Naive B cell (primary cell): Measurements from ENCODE around the gene CAMK4. TPM values are rescaled to one million over a fixed set of nuclear protein-coding genes. Genes with fewer than 3 reads are reported as not detected.

Experiments used
- ATAC-seq, 2 donors: fragments of 150-1000 bp; cut with Tn5 transposase; 2 replicates each; pipeline ENCODE4 v1.10.0; 2021; ENCODE audit warnings: low read depth in 2 of 2, mild to moderate bottlenecking in 2 of 2, moderate library complexity in 2 of 2
- DNase-seq: peaks from one replicate; pipeline ENCODE4 v3.0.0; 2022
- H3K27ac Mint-ChIP-seq, 6 donors: one replicate each; pipeline ENCODE4 v1.8.0; 2020 to 2022; ENCODE audit warnings: mild to moderate bottlenecking in 6 of 6, mixed read lengths in 6 of 6, moderate library complexity in 5 of 6, inconsistent platforms in 2 of 6
- H3K27me3 Mint-ChIP-seq, 3 donors: one replicate each; pipeline ENCODE4 v1.8.0; 2021 to 2022; ENCODE audit warnings: mixed read lengths in 3 of 3, mild to moderate bottlenecking in 1 of 3
- H3K36me3 Mint-ChIP-seq, 2 donors: one replicate each; pipeline ENCODE4 v1.8.0; 2020 to 2022; ENCODE audit warnings: mixed read lengths in 2 of 2, inconsistent platforms in 1 of 2, mild to moderate bottlenecking in 1 of 2
- H3K4me1 Mint-ChIP-seq, 3 donors: one replicate each; pipeline ENCODE4 v1.8.0; 2020 to 2022; ENCODE audit warnings: mixed read lengths in 3 of 3, inconsistent platforms in 1 of 3, mild to moderate bottlenecking in 1 of 3, moderate library complexity in 1 of 3
- H3K4me3 Mint-ChIP-seq, 8 donors: one replicate each; pipeline ENCODE4 v1.8.0; 2020 to 2022; ENCODE audit warnings: mild to moderate bottlenecking in 8 of 8, mixed read lengths in 8 of 8, moderate library complexity in 8 of 8, inconsistent platforms in 2 of 8
- H3K9me3 Mint-ChIP-seq, 7 donors: one replicate each; pipeline ENCODE4 v1.8.0; 2020 to 2022; ENCODE audit warnings: mixed read lengths in 7 of 7, mild to moderate bottlenecking in 5 of 7, inconsistent platforms in 2 of 7, moderate library complexity in 1 of 7
- polyA plus RNA-seq, 6 donors: library from polyadenylated mRNA; unstranded; fragments of 300-500 nt; fragmentation: Illumina TruSeq; gene quantifications; one replicate each; pipeline ENCODE4 v1.2.3, GENCODE V29; 2021; ENCODE audit warnings: low read depth in 6 of 6

CAMK4 gene
- polyA plus RNA-seq, result under 1 TPM; 0.13 to 0.97 (median 0.59) TPM

GRCh38 chr5:111223787-111224560 lies at the start of gene CAMK4:
CAMK4 (plus strand) TSS chr5:111224384; CDS start chr5:111224484, 100 bp downstream.
- Mint-ChIP-seq H3K4me1 (peaks cover 12 to 20% (median 14%) of the 10 kb centered on the region in 3 donors), H3K9me3 (peaks cover 0 to 2% (median 0%) of the 10 kb centered on the region in 7 donors), H3K27ac (peak within 1 kb of the TSS in 3 of 6 donors; percentile 34 to 66 (median 44)), H3K36me3 (no peaks in the 10 kb centered on the region), H3K4me3 (peak within 1 kb of the TSS; percentile 58 to 91 (median 86)), H3K27me3 (peaks cover 27 to 54% (median 45%) of the 10 kb centered on the region in 3 donors)
- DNase-seq, result peak; percentile 59
- ATAC-seq, result peak; percentile 84 to 86

GRCh38 chr5:111183064-111183463 lies 41.1 kb upstream of the CAMK4 start:
- H3K9me3 Mint-ChIP-seq, result peaks cover 0 to 2% (median 0%) of the 10 kb centered on the region in 7 donors
- H3K36me3 Mint-ChIP-seq, result no peaks in the 10 kb centered on the region

GRCh38 chr5:111187079-111187478 lies 37.1 kb upstream of the CAMK4 start:
- no peak for DNase-seq
- Mint-ChIP-seq H3K9me3 (no peaks in the 10 kb centered on the region), H3K4me1 (no peaks in the 10 kb centered on the region), H3K27me3 (peaks cover 15 to 25% (median 19%) of the 10 kb centered on the region in 3 donors), H3K4me3 (no peak overlapping the region), H3K27ac (no peak overlapping the region), H3K36me3 (no peaks in the 10 kb centered on the region)
- ATAC-seq, result no peak

More at GRCh38 chr5:111183064-111183463, 41.1 kb upstream of the CAMK4 start:
- ATAC-seq (no peak), DNase-seq (no peak)
- H3K4me3 Mint-ChIP-seq, result no peak overlapping the region
- H3K4me1 Mint-ChIP-seq, result no peaks in the 10 kb centered on the region
- peak overlapping the region in 1 of 6 donors; percentile 52 for H3K27ac Mint-ChIP-seq
- H3K27me3 Mint-ChIP-seq, result peaks cover 8 to 26% (median 12%) of the 10 kb centered on the region in 3 donors

- Mint-ChIP-seq H3K27me3 (peaks cover 18 to 34% (median 21%) of the 10 kb centered on the region in 3 donors), H3K9me3 (peaks cover 0 to 2% (median 0%) of the 10 kb centered on the region in 7 donors), H3K27ac (no peak overlapping the region), H3K36me3 (no peaks in the 10 kb centered on the region), H3K4me1 (no peaks in the 10 kb centered on the region), H3K4me3 (no peak overlapping the region)
- no peak for ATAC-seq
- no peak for DNase-seq
Observed at GRCh38 chr5:111194053-111194452, 30.1 kb upstream of the CAMK4 start.

- ATAC-seq, result no peak
- peaks cover 0 to 2% (median 0%) of the 10 kb centered on the region in 7 donors for H3K9me3 Mint-ChIP-seq
- H3K27me3 Mint-ChIP-seq, result peaks cover 19 to 39% (median 21%) of the 10 kb centered on the region in 3 donors
- H3K36me3 Mint-ChIP-seq, result no peaks in the 10 kb centered on the region
- H3K27ac Mint-ChIP-seq, result no peak overlapping the region
- DNase-seq, result no peak
- no peaks in the 10 kb centered on the region for H3K4me1 Mint-ChIP-seq
- no peak overlapping the region for H3K4me3 Mint-ChIP-seq
Observed at GRCh38 chr5:111194925-111195324, 29.3 kb upstream of the CAMK4 start.

GRCh38 chr5:111197523-111197922 lies 26.7 kb upstream of the CAMK4 start:
- H3K27ac Mint-ChIP-seq, result no peak overlapping the region
- H3K36me3 Mint-ChIP-seq, result no peaks in the 10 kb centered on the region
- DNase-seq (no peak), ATAC-seq (no peak)
- H3K9me3 Mint-ChIP-seq, result peaks cover 0 to under 1% (median 0%) of the 10 kb centered on the region in 7 donors
- peaks cover 2 to 26% (median 7%) of the 10 kb centered on the region in 3 donors for H3K27me3 Mint-ChIP-seq
- H3K4me3 Mint-ChIP-seq, result no peak overlapping the region
- no peaks in the 10 kb centered on the region for H3K4me1 Mint-ChIP-seq

GRCh38 chr5:111198281-111198966 lies 25.8 kb upstream of the CAMK4 start:
- Mint-ChIP-seq H3K27me3 (peaks cover 0 to 33% (median 11%) of the 10 kb centered on the region in 3 donors), H3K4me3 (no peak overlapping the region), H3K4me1 (no peaks in the 10 kb centered on the region), H3K36me3 (no peaks in the 10 kb centered on the region), H3K27ac (no peak overlapping the region), H3K9me3 (no peaks in the 10 kb centered on the region)
- no peak for ATAC-seq
- DNase-seq, result no peak

- DNase-seq (no peak), ATAC-seq (no peak)
- H3K4me1 Mint-ChIP-seq, result no peaks in the 10 kb centered on the region
- no peaks in the 10 kb centered on the region for H3K9me3 Mint-ChIP-seq
- no peak overlapping the region for H3K4me3 Mint-ChIP-seq
- H3K27me3 Mint-ChIP-seq, result peaks cover 0 to 42% (median 13%) of the 10 kb centered on the region in 3 donors
- no peaks in the 10 kb centered on the region for H3K36me3 Mint-ChIP-seq
- H3K27ac Mint-ChIP-seq, result no peak overlapping the region
Observed at GRCh38 chr5:111200828-111201227, 23.4 kb upstream of the CAMK4 start.

GRCh38 chr5:111201705-111202104 lies 22.5 kb upstream of the CAMK4 start:
- H3K36me3 Mint-ChIP-seq, result no peaks in the 10 kb centered on the region
- H3K27me3 Mint-ChIP-seq, result peaks cover 0 to 39% (median 16%) of the 10 kb centered on the region in 3 donors
- no peak for ATAC-seq
- DNase-seq, result no peak
- no peak overlapping the region for H3K4me3 Mint-ChIP-seq
- H3K9me3 Mint-ChIP-seq, result no peaks in the 10 kb centered on the region
- H3K4me1 Mint-ChIP-seq, result no peaks in the 10 kb centered on the region
- no peak overlapping the region for H3K27ac Mint-ChIP-seq

- Mint-ChIP-seq H3K27me3 (peaks cover 8 to 49% (median 24%) of the 10 kb centered on the region in 3 donors), H3K4me1 (no peaks in the 10 kb centered on the region), H3K36me3 (no peaks in the 10 kb centered on the region), H3K4me3 (no peak overlapping the region), H3K9me3 (peaks cover 0 to 8% (median 4%) of the 10 kb centered on the region in 7 donors), H3K27ac (no peak overlapping the region)
- DNase-seq, result no peak
- ATAC-seq, result no peak
Observed at GRCh38 chr5:111211341-111211740, 12.8 kb upstream of the CAMK4 start.

GRCh38 chr5:111214052-111214742 lies 10.0 kb upstream of the CAMK4 start:
- Mint-ChIP-seq H3K9me3 (peaks cover 0 to 8% (median 4%) of the 10 kb centered on the region in 7 donors), H3K4me3 (no peak overlapping the region), H3K27ac (peak overlapping the region in 1 of 6 donors; percentile 1), H3K36me3 (no peaks in the 10 kb centered on the region), H3K4me1 (no peaks in the 10 kb centered on the region), H3K27me3 (peaks cover 12 to 58% (median 32%) of the 10 kb centered on the region in 3 donors)
- DNase-seq (no peak), ATAC-seq (no peak)

GRCh38 chr5:111215971-111216370 lies 8.2 kb upstream of the CAMK4 start:
- no peaks in the 10 kb centered on the region for H3K4me1 Mint-ChIP-seq
- no peak overlapping the region for H3K4me3 Mint-ChIP-seq
- DNase-seq (no peak), ATAC-seq (no peak)
- no peaks in the 10 kb centered on the region for H3K36me3 Mint-ChIP-seq
- H3K27me3 Mint-ChIP-seq, result peaks cover 26 to 60% (median 34%) of the 10 kb centered on the region in 3 donors
- H3K27ac Mint-ChIP-seq, result no peak overlapping the region
- H3K9me3 Mint-ChIP-seq, result peaks cover 0 to 10% (median 4%) of the 10 kb centered on the region in 7 donors

GRCh38 chr5:111221139-111221538 lies 3.0 kb upstream of the CAMK4 start:
- no peak overlapping the region for H3K27ac Mint-ChIP-seq
- H3K4me1 Mint-ChIP-seq, result peaks cover 12 to 20% (median 14%) of the 10 kb centered on the region in 3 donors
- peaks cover 0 to 3% (median 0%) of the 10 kb centered on the region in 7 donors for H3K9me3 Mint-ChIP-seq
- no peaks in the 10 kb centered on the region for H3K36me3 Mint-ChIP-seq
- ATAC-seq (no peak), DNase-seq (no peak)
- H3K4me3 Mint-ChIP-seq, result no peak overlapping the region
- peaks cover 35 to 56% (median 43%) of the 10 kb centered on the region in 3 donors for H3K27me3 Mint-ChIP-seq
